Activated CD4-positive, alpha-beta T cell treated with anti-CD3 and anti-CD28 coated beads, Interleukin-2, amount 10 ng/mL, durations not matched to agents 7 days and 5 days (primary cell): ENCODE results near the gene CNIH3. TPM values are rescaled to one million over a fixed set of nuclear protein-coding genes. Genes with fewer than 3 reads are reported as not detected.

ENCODE experiments used
- CTCF ChIA-PET: fragments of 350-600 bp; sonication (Branson Sonifier 250); formaldehyde crosslinking; loops from one replicate; lab custom pipeline; 2021; ENCODE audit warnings: antibody characterized with exemption; lab: Charles Lee
- POLR2A ChIA-PET: fragments of 350-600 bp; sonication (Branson Sonifier 250); formaldehyde crosslinking; loops from one replicate; lab custom pipeline; 2021; ENCODE audit warnings: antibody characterized with exemption; lab: Charles Lee
- DNase-seq: peaks from one replicate; pipeline ENCODE4 v3.0.0-alpha.2; 2020
- H3K27ac Mint-ChIP-seq: one replicate; pipeline ENCODE4 v1.8.0; 2021; ENCODE audit warnings: mild to moderate bottlenecking, moderate library complexity, mixed read lengths
- H3K27me3 Mint-ChIP-seq: one replicate; pipeline ENCODE4 v1.8.0; 2021; ENCODE audit warnings: mixed read lengths
- H3K36me3 Mint-ChIP-seq: one replicate; pipeline ENCODE4 v1.8.0; 2021; ENCODE audit warnings: low read depth, mixed read lengths
- H3K4me1 Mint-ChIP-seq: one replicate; pipeline ENCODE4 v1.8.0; 2021; ENCODE audit warnings: mixed read lengths
- H3K4me3 Mint-ChIP-seq: one replicate; pipeline ENCODE4 v1.8.0; 2021; ENCODE audit warnings: mild to moderate bottlenecking, moderate library complexity, mixed read lengths
- H3K9me3 Mint-ChIP-seq: one replicate; pipeline ENCODE4 v1.8.0; 2021; ENCODE audit warnings: mixed read lengths
- total RNA-seq, 2 experiments: library from RNA; stranded (reverse); gene quantifications; one replicate each; pipeline ENCODE4 v1.2.3, GENCODE V29; 2021

Gene CNIH3
- total RNA-seq, 2 experiments from 2014 or later, result 1.7 to 2.1 TPM

GRCh38 chr1:224592636-224593582 lies 23.2 kb upstream of the CNIH3 start:
- no peak overlapping the region for H3K27ac Mint-ChIP-seq
- ChIA-PET CTCF (interaction anchor here (1.3 kb wide), 1 partner anchor 9 kb away, joined by 4 read pairs; no protein-coding TSS in a partner anchor), POLR2A (no interaction called here)
- no peak overlapping the region for H3K4me3 Mint-ChIP-seq
- H3K9me3 Mint-ChIP-seq, result no peaks in the 10 kb centered on the region
- H3K36me3 Mint-ChIP-seq, result no peaks in the 10 kb centered on the region
- no peak for DNase-seq
- H3K4me1 Mint-ChIP-seq, result peaks cover 8% of the 10 kb centered on the region
- no peaks in the 10 kb centered on the region for H3K27me3 Mint-ChIP-seq

DNA sequence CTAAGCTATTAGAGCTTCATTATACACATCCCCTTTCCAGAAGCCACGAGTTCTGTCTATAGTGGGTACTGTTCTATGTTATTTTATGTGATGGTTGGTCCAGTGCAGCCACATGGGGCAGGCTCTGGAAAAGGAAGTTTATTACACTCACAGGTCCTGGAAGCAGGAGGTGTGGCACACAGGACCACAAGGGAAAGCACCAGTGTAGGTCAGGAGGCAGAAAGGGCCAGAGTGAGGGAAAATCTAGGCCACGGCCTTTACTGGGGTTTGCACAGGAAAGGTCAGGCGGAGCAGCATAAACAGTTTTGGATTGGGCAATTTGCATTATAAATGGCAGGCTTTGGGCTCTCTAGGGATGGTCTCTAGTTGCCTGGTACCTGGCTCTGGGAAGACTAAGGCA lies 21.8 kb upstream of the CNIH3 start:
- ChIA-PET POLR2A (no interaction called here), CTCF (no interaction called here)
- Mint-ChIP-seq H3K4me3 (no peak overlapping the region), H3K9me3 (no peaks in the 10 kb centered on the region), H3K36me3 (no peaks in the 10 kb centered on the region), H3K4me1 (peaks cover 8% of the 10 kb centered on the region), H3K27me3 (no peaks in the 10 kb centered on the region), H3K27ac (no peak overlapping the region)
- DNase-seq, result no peak

GRCh38 chr1:224594851-224595250 lies 21.3 kb upstream of the CNIH3 start:
- no peak overlapping the region for H3K4me3 Mint-ChIP-seq
- DNase-seq, result no peak
- H3K4me1 Mint-ChIP-seq, result peaks cover 8% of the 10 kb centered on the region
- no peak overlapping the region for H3K27ac Mint-ChIP-seq
- H3K36me3 Mint-ChIP-seq, result no peaks in the 10 kb centered on the region
- no peaks in the 10 kb centered on the region for H3K27me3 Mint-ChIP-seq
- no peaks in the 10 kb centered on the region for H3K9me3 Mint-ChIP-seq
- CTCF ChIA-PET, result interaction anchor here (1.2 kb wide), 1 partner anchor 13 kb away, joined by 3 read pairs; no protein-coding TSS in a partner anchor
- POLR2A ChIA-PET, result no interaction called here

GRCh38 chr1:224605482-224606181 lies 10.5 kb upstream of the CNIH3 start:
- CTCF ChIA-PET, result no interaction called here
- Mint-ChIP-seq H3K4me1 (no peaks in the 10 kb centered on the region), H3K27me3 (peaks cover 23% of the 10 kb centered on the region), H3K9me3 (peaks cover 3% of the 10 kb centered on the region), H3K4me3 (no peak overlapping the region), H3K27ac (no peak overlapping the region), H3K36me3 (no peaks in the 10 kb centered on the region)
- POLR2A ChIA-PET, result interaction anchor here (0.6 kb wide), 1 partner anchor 35 kb away, joined by 3 read pairs; no protein-coding TSS in a partner anchor
- no peak for DNase-seq

DNA sequence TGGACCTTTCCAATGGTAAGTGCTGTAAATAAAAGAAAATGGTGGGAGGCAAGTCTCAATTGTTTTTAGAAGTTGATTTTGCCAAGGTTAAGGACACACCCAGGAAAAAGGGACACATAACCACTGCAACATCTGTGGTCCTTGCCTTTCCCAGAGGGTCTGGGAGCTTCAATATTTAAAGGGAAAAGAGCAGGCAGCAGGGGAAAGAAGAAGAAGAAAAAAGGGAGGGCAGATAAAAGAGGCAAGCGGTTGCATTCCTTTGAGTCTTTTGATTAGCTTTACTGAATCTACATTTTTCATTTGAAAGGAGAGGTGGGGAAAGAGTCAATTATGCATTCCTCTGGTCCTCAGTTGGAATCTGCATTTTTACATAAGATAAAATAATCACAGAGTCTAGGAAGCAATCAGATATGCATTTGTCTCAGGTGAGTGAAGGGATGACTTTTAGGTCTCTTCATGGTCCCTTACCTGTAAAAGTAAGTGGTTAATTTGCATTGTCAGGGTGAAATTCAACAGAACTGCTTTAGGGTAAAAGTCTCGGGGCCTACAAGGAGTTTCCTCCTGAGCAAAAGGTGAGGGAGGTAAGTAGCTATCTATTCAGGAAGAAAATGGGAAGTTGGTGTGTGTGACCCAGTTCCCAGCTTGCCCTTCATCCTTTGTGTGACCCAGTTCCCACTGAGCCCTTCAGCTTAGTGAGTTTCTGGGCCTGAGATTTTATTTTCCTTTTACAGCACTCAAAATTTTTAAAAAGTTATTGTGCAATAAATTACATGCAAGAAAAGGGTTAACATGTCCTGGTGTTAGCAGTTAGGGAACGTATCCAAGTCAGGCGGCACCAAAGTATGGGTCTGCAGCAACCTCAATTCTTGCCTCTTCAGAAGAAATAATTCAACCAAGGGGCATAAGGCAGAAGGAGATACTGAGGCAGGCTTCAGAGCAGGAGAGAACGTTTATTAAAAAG lies 8.6 kb upstream of the CNIH3 start:
- DNase-seq, result no peak
- H3K4me1 Mint-ChIP-seq, result no peaks in the 10 kb centered on the region
- H3K27ac Mint-ChIP-seq, result no peak overlapping the region
- POLR2A ChIA-PET, result no interaction called here
- H3K27me3 Mint-ChIP-seq, result peaks cover 31% of the 10 kb centered on the region
- H3K36me3 Mint-ChIP-seq, result no peaks in the 10 kb centered on the region
- no peak overlapping the region for H3K4me3 Mint-ChIP-seq
- CTCF ChIA-PET, result interaction anchor here (1.0 kb wide), 1 partner anchor 16 kb away, joined by 3 read pairs; no protein-coding TSS in a partner anchor
- H3K9me3 Mint-ChIP-seq, result peaks cover 3% of the 10 kb centered on the region

DNA sequence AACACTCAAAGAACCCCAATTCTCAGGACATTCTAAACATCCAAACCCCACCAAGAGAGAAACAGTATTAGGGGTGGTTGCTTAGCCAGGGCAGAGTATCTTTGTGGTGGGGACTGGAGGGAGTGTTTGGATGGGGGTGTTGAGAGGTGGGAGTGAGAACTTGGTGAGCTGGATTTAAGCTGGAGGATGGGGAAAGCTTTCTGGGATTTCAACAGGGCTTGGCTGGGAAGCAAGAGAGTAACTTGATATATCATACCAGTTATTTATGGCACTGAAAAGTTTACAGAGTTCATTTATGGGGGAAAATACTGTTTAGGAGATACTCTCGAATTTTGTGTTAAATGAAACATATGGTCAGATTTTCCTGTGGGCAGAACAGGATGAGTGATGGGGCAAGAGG lies 6.8 kb upstream of the CNIH3 start:
- no peak overlapping the region for H3K4me3 Mint-ChIP-seq
- POLR2A ChIA-PET, result no interaction called here
- no peak for DNase-seq
- H3K36me3 Mint-ChIP-seq, result no peaks in the 10 kb centered on the region
- no peaks in the 10 kb centered on the region for H3K4me1 Mint-ChIP-seq
- peaks cover 31% of the 10 kb centered on the region for H3K27me3 Mint-ChIP-seq
- H3K27ac Mint-ChIP-seq, result no peak overlapping the region
- peaks cover 3% of the 10 kb centered on the region for H3K9me3 Mint-ChIP-seq
- CTCF ChIA-PET, result interaction anchor here (1.0 to 1.2 kb wide), 2 partner anchors 8 to 14 kb away, joined by 3 to 4 read pairs; no protein-coding TSS in a partner anchor

DNA sequence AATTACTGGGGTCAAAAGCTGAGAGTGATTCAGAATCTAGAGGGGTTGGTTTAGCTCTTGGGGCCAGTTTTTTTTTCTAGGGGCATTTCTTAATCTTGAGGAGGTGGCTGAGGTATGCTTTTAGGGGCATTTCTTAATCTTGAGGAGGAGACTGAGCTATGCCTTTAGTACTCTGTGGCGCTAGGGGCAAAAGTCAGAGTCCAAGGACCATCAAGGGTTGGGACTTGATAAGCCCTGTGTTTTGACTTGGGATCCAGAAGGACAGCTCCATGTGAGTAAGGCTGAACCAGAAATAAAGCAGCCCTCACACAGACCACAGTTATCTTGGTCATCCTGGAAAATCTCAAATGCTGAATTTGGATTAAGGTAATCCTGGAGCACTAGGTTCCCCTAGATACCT lies 3.9 kb upstream of the CNIH3 start:
- Mint-ChIP-seq H3K4me1 (peaks cover 12% of the 10 kb centered on the region), H3K4me3 (no peak overlapping the region), H3K36me3 (no peaks in the 10 kb centered on the region), H3K27ac (no peak overlapping the region), H3K9me3 (no peaks in the 10 kb centered on the region), H3K27me3 (peaks cover 52% of the 10 kb centered on the region)
- POLR2A ChIA-PET, result no interaction called here
- CTCF ChIA-PET, result interaction anchor here (2.1 kb wide), 1 partner anchor 12 kb away, joined by 5 read pairs; no protein-coding TSS in a partner anchor
- DNase-seq, result no peak

DNA sequence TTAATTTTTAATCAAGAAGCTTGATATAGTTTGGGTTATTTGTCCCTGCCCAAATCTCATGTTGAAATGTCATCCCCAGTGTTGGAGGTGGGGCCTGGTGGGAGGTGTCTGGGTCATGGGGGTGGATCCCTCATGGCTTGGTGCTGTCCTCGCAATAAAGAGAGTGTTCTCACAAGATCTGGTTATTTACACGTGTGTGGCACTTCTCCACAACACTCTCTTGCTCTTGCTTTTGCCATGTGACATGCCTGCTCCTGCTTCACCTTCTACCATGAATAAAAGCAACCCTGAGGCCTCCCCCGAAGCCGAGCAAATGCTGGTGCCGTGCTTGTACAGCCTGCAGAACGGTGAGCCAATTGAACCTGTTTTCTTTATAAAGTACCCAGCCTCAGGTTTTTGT lies 2.6 kb upstream of the CNIH3 start:
- Mint-ChIP-seq H3K36me3 (no peaks in the 10 kb centered on the region), H3K4me1 (peaks cover 21% of the 10 kb centered on the region), H3K4me3 (no peak overlapping the region), H3K27ac (no peak overlapping the region), H3K9me3 (no peaks in the 10 kb centered on the region), H3K27me3 (peaks cover 63% of the 10 kb centered on the region)
- DNase-seq, result no peak
- ChIA-PET CTCF (interaction anchor here (1.9 to 2.1 kb wide), 2 partner anchors 11 to 31 kb away, joined by 4 to 5 read pairs; no protein-coding TSS in a partner anchor), POLR2A (no interaction called here)

DNA sequence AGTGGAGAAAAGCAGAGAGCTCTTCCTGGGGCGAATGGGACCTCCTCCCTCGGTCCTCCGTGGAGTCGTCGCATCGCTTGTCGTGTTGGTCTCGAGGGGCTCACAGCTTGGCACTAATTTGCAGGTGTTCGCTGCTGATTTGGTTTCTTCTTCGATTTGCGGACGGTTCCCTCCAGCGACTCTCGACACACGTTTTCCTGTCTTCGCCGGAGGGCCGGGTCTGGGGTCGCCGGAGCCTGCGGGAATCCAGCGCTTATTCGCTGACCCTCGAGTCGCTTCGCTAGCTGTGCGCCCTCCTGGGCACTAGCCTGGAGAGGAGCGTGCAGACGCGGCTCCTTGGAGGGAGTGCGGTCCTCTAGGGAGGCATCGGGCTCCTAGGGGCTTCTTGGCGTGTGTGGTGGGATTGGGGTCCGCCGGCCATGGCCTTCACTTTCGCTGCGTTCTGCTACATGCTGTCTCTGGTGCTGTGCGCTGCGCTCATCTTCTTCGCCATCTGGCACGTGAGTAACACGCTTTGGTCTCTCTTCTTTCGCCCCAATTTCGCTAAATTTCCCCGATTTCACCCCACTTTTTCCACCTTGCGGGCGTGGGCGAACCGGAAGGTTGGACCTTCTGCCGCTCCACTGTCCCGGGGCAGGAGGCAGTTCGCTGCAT lies 766 bp downstream of the CNIH3 start:
- Mint-ChIP-seq H3K27me3 (peaks cover 76% of the 10 kb centered on the region), H3K9me3 (peaks cover 6% of the 10 kb centered on the region), H3K27ac (no peak overlapping the region), H3K4me3 (peak overlapping the region; percentile 59), H3K4me1 (peaks cover 23% of the 10 kb centered on the region), H3K36me3 (peaks cover 9% of the 10 kb centered on the region)
- no peak for DNase-seq
- ChIA-PET POLR2A (no interaction called here), CTCF (interaction anchor here (0.5 to 1.4 kb wide), 2 partner anchors 7 to 20 kb away, joined by 3 to 4 read pairs; no protein-coding TSS in a partner anchor)

GRCh38 chr1:224617410-224618355 lies 1.6 kb downstream of the CNIH3 start:
- peaks cover 10% of the 10 kb centered on the region for H3K36me3 Mint-ChIP-seq
- no peak for DNase-seq
- H3K9me3 Mint-ChIP-seq, result peaks cover 10% of the 10 kb centered on the region
- no peak overlapping the region for H3K27ac Mint-ChIP-seq
- CTCF ChIA-PET, result interaction anchor here (1.4 kb wide), 1 partner anchor 8 kb away, joined by 3 read pairs; no protein-coding TSS in a partner anchor
- peak overlapping the region; percentile 17 for H3K4me3 Mint-ChIP-seq
- peaks cover 23% of the 10 kb centered on the region for H3K4me1 Mint-ChIP-seq
- POLR2A ChIA-PET, result no interaction called here
- peaks cover 73% of the 10 kb centered on the region for H3K27me3 Mint-ChIP-seq

DNA sequence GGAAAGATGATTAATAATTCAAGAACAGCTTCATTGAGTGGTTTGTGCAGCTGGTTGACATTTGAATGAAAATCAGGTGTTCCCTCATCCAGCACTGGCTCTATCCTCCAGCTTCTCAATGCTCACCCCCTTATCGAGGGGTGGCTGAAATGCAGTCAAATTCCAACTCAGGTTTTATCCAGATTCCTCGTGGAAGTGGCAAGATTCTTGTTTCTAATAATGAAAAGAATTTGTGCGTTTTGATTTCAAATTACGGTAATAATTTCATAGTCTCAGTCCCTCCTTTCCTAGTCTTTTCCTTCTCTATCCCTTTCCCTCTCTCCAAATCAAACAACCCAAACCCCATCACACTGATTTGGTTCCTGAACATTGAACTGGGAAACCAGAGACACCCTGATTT lies 3.1 kb downstream of the CNIH3 start:
- H3K4me1 Mint-ChIP-seq, result peaks cover 38% of the 10 kb centered on the region
- H3K27ac Mint-ChIP-seq, result no peak overlapping the region
- H3K4me3 Mint-ChIP-seq, result no peak overlapping the region
- peaks cover 68% of the 10 kb centered on the region for H3K27me3 Mint-ChIP-seq
- POLR2A ChIA-PET, result no interaction called here
- DNase-seq, result no peak
- CTCF ChIA-PET, result interaction anchor here (1.8 kb wide), 1 partner anchor 16 kb away, joined by 3 read pairs; no protein-coding TSS in a partner anchor
- H3K36me3 Mint-ChIP-seq, result peaks cover 14% of the 10 kb centered on the region
- peaks cover 10% of the 10 kb centered on the region for H3K9me3 Mint-ChIP-seq
